ENCODE measurements around the gene CATSPERD. TPM values are rescaled to one million over a fixed set of nuclear protein-coding genes. Genes with fewer than 3 reads are reported as not detected.
A peak's percentile ranks its signal among the peaks of the same experiment; 100 is the strongest.

The CATSPERD gene
- total and polyA plus RNA-seq, 9 of the 15 experiments (the other 6 are each of a cell fraction or from before 2014, with no cell fraction given): not detected

GRCh38 chr19:5677136-5677535 is 43.3 kb upstream of the CATSPERD start (continued):
- no peak for TF ChIP-seq FUS (optimal IDR thresholded peaks at IDR 0.05; ENCODE audit: low read depth, low read length)
- TF ChIP-seq HMGN3 (IDR thresholded peaks at IDR 0.05; ENCODE audit: borderline replicate concordance, extremely low read depth, insufficient read length, low read depth, low read length): no peak

GRCh38 chr19:5677580-5677979 is 42.9 kb upstream of the CATSPERD start:
- Histone ChIP-seq H3K9me3 (replicated peaks; ENCODE audit: control insufficient read depth, insufficient read depth, low read depth, low read length) (no peaks in the 10 kb centered on the region), H3K27me3 (ENCODE audit: control insufficient read depth in 2 of 2, insufficient read depth in 2 of 2, low read length in 2 of 2) (no peaks in the 10 kb centered on the region), H3K27ac (ENCODE audit: extremely low read depth, low read depth, low read length) (no peak overlapping the region), H3K36me3 (ENCODE audit: control insufficient read depth, insufficient read depth, low read length) (peaks cover 17% of the 10 kb centered on the region; the same call in 2 of the 3 replicates), H4K20me1 (replicated peaks; ENCODE audit: control insufficient read depth, insufficient read depth, low read length) (peaks cover 6% of the 10 kb centered on the region; the same call in 1 of the 2 replicates), H3K4me1 (replicated peaks in 1 of 2; ENCODE audit: control insufficient read depth in 2 of 2, insufficient read depth in 2 of 2, low read length in 2 of 2) (peaks cover 25 to 67% of the 10 kb centered on the region in 2 experiments), H3K9ac (ENCODE audit: insufficient read depth in 1 of 2, low read depth in 2 of 2, low read length in 2 of 2) (0 out of 4 replicates have a peak overlapping the region, but pooled peaks of 1 of the 2 experiments have one; percentile 22), H3K4me3 (no peak overlapping the region), H2AFZ (ENCODE audit: low read depth, low read length) (no peak overlapping the region), H3K4me2 (ENCODE audit: insufficient read depth, low read length) (no peak overlapping the region), H3K9me1 (ENCODE audit: control insufficient read depth, insufficient read depth, low read length) (no peaks in the 10 kb centered on the region), H3K79me2 (ENCODE audit: control insufficient read depth, insufficient read depth, low read length) (peaks cover 12% of the 10 kb centered on the region)
- 89% methylated on average over 7 of the region's 9 CpGs for WGBS (ENCODE audit: insufficient coverage, low coverage, missing lambda C conversion rate)
- FAIRE-seq (no peak), DNase-seq (ENCODE audit: extremely low read depth in 1 of 4, low spot score in 3 of 4) (no peak), ATAC-seq (no peak)
- BruUV-seq (replicated peaks): no TSS peak
- CTCF ChIA-PET (ENCODE audit: low intra/inter-chr PET ratio): no interaction called here
- POLR2A ChIA-PET: interaction anchor here (1.0 to 1.2 kb wide), 2 partner anchors 12 to 34 kb away, joined by 3 to 4 read pairs; no protein-coding TSS in a partner anchor
- intact Hi-C loops (cut with micrococcal nuclease) (no loop called here), in situ Hi-C loops (cut with MboI) (no loop called here)
- TF ChIP-seq RFX1 (IDR thresholded peaks at IDR 0.05) (no peak), POLR2A (conservative IDR thresholded peaks at IDR 0.05) (0 out of 2 replicates have a peak, but pooled peaks have one; percentile 1), RBM25 (IDR thresholded peaks at IDR 0.05; ENCODE audit: low read depth, low read length, severe bottlenecking) (no peak), PHF21A (IDR thresholded peaks at IDR 0.05; ENCODE audit: borderline replicate concordance, low read depth) (no peak), MEF2D (tag; conservative IDR thresholded peaks at IDR 0.05; ENCODE audit: low read depth) (no peak), HBP1 (CRISPR knock-in tag; IDR thresholded peaks at IDR 0.05) (no peak)

Measured in K562 (cell line).